Measurements from ENCODE around the gene NMUR1.

NMUR1 gene

GRCh38 chr2:231514225-231514950, 15.9 kb downstream of the NMUR1 start:
- Histone ChIP-seq H3F3A (ENCODE audit: insufficient read depth) (peaks cover 39% of the 10 kb centered on the region), H3K79me2 (ENCODE audit: insufficient read depth, low read length) (no peaks in the 10 kb centered on the region), H4K20me1 (ENCODE audit: low read depth, low read length) (no peaks in the 10 kb centered on the region), H2AFZ (ENCODE audit: low read depth, low read length, severe bottlenecking) (peak overlapping the region; percentile 84), H3K27ac (ENCODE audit: low read depth, low read length) (peak overlapping the region; percentile 52), H3K9ac (ENCODE audit: low read length) (peak overlapping the region; percentile 67), H3K4me3 (ENCODE audit: insufficient read depth, low read length, poor library complexity, severe bottlenecking) (peak overlapping the region; percentile 58), H3K9me3 (ENCODE audit: insufficient read depth, low read length) (no peaks in the 10 kb centered on the region), H3K9me2 (replicated peaks; ENCODE audit: insufficient read depth, low read length) (no peaks in the 10 kb centered on the region), H3K4me2 (ENCODE audit: low read depth, low read length, poor library complexity, severe bottlenecking) (peak overlapping the region; percentile 91), H3K36me3 (ENCODE audit: low read length) (no peaks in the 10 kb centered on the region), H3K27me3 (ENCODE audit: low read length) (no peaks in the 10 kb centered on the region)
- no peak for TF ChIP-seq CTCF (IDR thresholded peaks at IDR 0.05; ENCODE audit: insufficient read depth, low read length, poor library complexity, severe bottlenecking)
- no peak for TF ChIP-seq EZH2phosphoT487 (conservative IDR thresholded peaks at IDR 0.05; ENCODE audit: low read length)

DNA sequence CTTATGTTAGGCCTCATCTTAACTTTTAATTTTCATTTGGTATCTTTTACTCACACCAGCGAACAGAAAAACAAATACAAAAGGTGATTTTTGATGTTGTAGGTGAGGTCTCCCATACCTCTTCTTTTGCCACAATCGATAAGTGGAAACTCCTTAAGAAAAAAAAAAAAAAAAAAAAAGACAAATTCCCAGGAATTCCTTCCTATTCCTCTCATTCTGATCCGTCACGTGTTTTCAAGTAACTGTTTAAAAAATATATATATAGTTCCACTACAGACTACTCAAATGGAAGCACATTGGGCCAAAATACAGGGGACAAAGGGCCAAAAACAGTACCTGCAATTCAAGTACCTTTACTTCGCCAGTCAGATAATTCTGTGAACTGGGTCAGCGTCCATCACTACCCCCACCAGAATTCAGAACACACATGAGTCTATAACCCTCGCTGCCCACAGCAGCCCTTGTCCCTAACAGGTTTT, 16.5 kb downstream of the NMUR1 start:
- Histone ChIP-seq H3K4me3 (ENCODE audit: insufficient read depth, low read length, poor library complexity, severe bottlenecking) (peak overlapping the region; percentile 58), H2AFZ (ENCODE audit: low read depth, low read length, severe bottlenecking) (peak overlapping the region; percentile 84), H3K27me3 (ENCODE audit: low read length) (no peaks in the 10 kb centered on the region), H3K9ac (ENCODE audit: low read length) (peak overlapping the region; percentile 67), H3K9me3 (ENCODE audit: insufficient read depth, low read length) (no peaks in the 10 kb centered on the region), H3K36me3 (ENCODE audit: low read length) (no peaks in the 10 kb centered on the region), H3K4me2 (ENCODE audit: low read depth, low read length, poor library complexity, severe bottlenecking) (peak overlapping the region; percentile 91), H4K20me1 (ENCODE audit: low read depth, low read length) (no peaks in the 10 kb centered on the region), H3F3A (ENCODE audit: insufficient read depth) (peaks cover 39% of the 10 kb centered on the region), H3K79me2 (ENCODE audit: insufficient read depth, low read length) (no peaks in the 10 kb centered on the region), H3K27ac (ENCODE audit: low read depth, low read length) (peak overlapping the region; percentile 52), H3K9me2 (replicated peaks; ENCODE audit: insufficient read depth, low read length) (no peaks in the 10 kb centered on the region)
- TF ChIP-seq EZH2phosphoT487 (conservative IDR thresholded peaks at IDR 0.05; ENCODE audit: low read length) = no peak
- TF ChIP-seq CTCF (IDR thresholded peaks at IDR 0.05; ENCODE audit: insufficient read depth, low read length, poor library complexity, severe bottlenecking) = no peak

- TF ChIP-seq EZH2phosphoT487 (conservative IDR thresholded peaks at IDR 0.05; ENCODE audit: low read length) (no peak), CTCF (IDR thresholded peaks at IDR 0.05; ENCODE audit: insufficient read depth, low read length, poor library complexity, severe bottlenecking) (no peak)
Observed at GRCh38 chr2:231512222-231512621, 18.0 kb downstream of the NMUR1 start.

More at GRCh38 chr2:231512222-231512621, 18.0 kb downstream of the NMUR1 start:
- no peak overlapping the region for H3K27ac ChIP-seq (ENCODE audit: low read depth, low read length)
- peaks cover 39% of the 10 kb centered on the region for H3F3A ChIP-seq (ENCODE audit: insufficient read depth)
- H3K79me2 ChIP-seq (ENCODE audit: insufficient read depth, low read length) = no peaks in the 10 kb centered on the region
- no peaks in the 10 kb centered on the region for H3K27me3 ChIP-seq (ENCODE audit: low read length)
- H2AFZ ChIP-seq (ENCODE audit: low read depth, low read length, severe bottlenecking) = no peak overlapping the region
- no peak overlapping the region for H3K4me3 ChIP-seq (ENCODE audit: insufficient read depth, low read length, poor library complexity, severe bottlenecking)
- H3K36me3 ChIP-seq (ENCODE audit: low read length) = no peaks in the 10 kb centered on the region
- no peaks in the 10 kb centered on the region for H4K20me1 ChIP-seq (ENCODE audit: low read depth, low read length)
- no peaks in the 10 kb centered on the region for H3K9me3 ChIP-seq (ENCODE audit: insufficient read depth, low read length)
- no peak overlapping the region for H3K4me2 ChIP-seq (ENCODE audit: low read depth, low read length, poor library complexity, severe bottlenecking)
- no peak overlapping the region for H3K9ac ChIP-seq (ENCODE audit: low read length)
- H3K9me2 ChIP-seq (replicated peaks; ENCODE audit: insufficient read depth, low read length) = no peaks in the 10 kb centered on the region

Measured in SU-DHL-6 (cell line).